ENCODE measurements around the gene MPDZ.

DNA sequence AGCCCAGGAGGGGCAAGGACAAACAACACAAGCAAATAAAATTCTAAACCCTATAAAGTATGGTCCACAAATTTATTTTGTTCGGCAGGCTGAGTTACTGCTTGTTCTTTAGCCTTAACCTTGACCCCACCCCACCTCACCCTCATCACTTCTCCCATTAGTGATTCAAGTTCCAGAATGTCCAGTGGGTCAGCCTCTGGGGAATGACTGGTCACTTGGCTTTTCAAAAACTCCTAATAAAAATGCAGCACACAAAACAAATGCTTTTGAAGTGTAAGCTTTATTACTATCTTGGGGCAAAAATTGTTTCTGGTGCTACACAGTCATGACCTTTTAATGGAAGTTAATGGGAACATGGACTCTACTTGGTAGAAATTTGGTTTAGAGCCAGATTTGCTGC is 142.1 kb downstream of the MPDZ start:
- TF ChIP-seq, protein P1, sequence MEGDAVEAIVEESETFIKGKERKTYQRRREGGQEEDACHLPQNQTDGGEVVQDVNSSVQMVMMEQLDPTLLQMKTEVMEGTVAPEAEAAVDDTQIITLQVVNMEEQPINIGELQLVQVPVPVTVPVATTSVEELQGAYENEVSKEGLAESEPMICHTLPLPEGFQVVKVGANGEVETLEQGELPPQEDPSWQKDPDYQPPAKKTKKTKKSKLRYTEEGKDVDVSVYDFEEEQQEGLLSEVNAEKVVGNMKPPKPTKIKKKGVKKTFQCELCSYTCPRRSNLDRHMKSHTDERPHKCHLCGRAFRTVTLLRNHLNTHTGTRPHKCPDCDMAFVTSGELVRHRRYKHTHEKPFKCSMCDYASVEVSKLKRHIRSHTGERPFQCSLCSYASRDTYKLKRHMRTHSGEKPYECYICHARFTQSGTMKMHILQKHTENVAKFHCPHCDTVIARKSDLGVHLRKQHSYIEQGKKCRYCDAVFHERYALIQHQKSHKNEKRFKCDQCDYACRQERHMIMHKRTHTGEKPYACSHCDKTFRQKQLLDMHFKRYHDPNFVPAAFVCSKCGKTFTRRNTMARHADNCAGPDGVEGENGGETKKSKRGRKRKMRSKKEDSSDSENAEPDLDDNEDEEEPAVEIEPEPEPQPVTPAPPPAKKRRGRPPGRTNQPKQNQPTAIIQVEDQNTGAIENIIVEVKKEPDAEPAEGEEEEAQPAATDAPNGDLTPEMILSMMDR (IDR thresholded peaks at IDR 0.05 in 8 of 11, conservative IDR thresholded peaks at IDR 0.05 in 3 of 11), result no peak
- TF ChIP-seq POLR2A (IDR thresholded peaks at IDR 0.05), result no peak
- TF ChIP-seq POLR2AphosphoS5 (IDR thresholded peaks at IDR 0.05), result no peak
